HCT116 (cell line): ENCODE data around the gene SERPINB12. TPM values are rescaled to one million over a fixed set of nuclear protein-coding genes. Genes with fewer than 3 reads are reported as not detected.

Experiments used
- ATAC-seq: fragments of 200-7000 bp; cut with Tn5 transposase; 2 replicates; pipeline ENCODE4 v1.9.1; 2020; ENCODE audit warnings: mild to moderate bottlenecking, moderate library complexity
- BruUV-seq: library from RNA; stranded (reverse); fragments of 400-500 nt; replicated peaks from 2 replicates; lab custom pipeline; 2021; lab: Mats Ljungman, UMichigan
- CTCF ChIA-PET: fragments of 300-600 bp; sonication (Branson Sonifier 250); formaldehyde crosslinking; loops from one replicate; lab custom pipeline; 2021; ENCODE audit warnings: antibody characterized with exemption; lab: Charles Lee
- POLR2A ChIA-PET: fragments of 300-600, 350-600 bp; sonication (Branson Sonifier 250); formaldehyde crosslinking; loops from one replicate; lab custom pipeline; 2021; ENCODE audit warnings: antibody characterized with exemption; lab: Charles Lee
- RAD21 ChIA-PET, 2 experiments: fragments of 300-600 bp; sonication (Branson Sonifier 250); formaldehyde crosslinking; loops; one replicate each; lab custom pipeline; 2023; ENCODE audit warnings: low total read pairs in 2 of 2; ENCODE audit not compliant: uncharacterized antibody in 2 of 2, unreplicated experiment in 2 of 2, low non-redundant PET in 1 of 2; lab: Charles Lee
- DNase-seq: peaks from one replicate; pipeline ENCODE4 v3.0.0-alpha.2; 2010; ENCODE audit warnings: low read depth, low spot score
- H2AFZ ChIP-seq: fragments of 200-600 bp; shearing (Covaris generic), sonication (generic); 2 replicates; pipeline ENCODE4 v1.6.1; 2017; ENCODE audit warnings: low read depth, mixed run types, mixed read lengths, antibody characterized with exemption, low read length; ENCODE audit not compliant: poor library complexity, severe bottlenecking
- H3K27ac ChIP-seq: 2 replicates; pipeline ENCODE4 v1.5.1; 2012; ENCODE audit warnings: low read depth, low read length
- H3K27me3 ChIP-seq: fragments of 200-600 bp; sonication (generic); 2 replicates; pipeline ENCODE4 v1.6.1; 2016; ENCODE audit warnings: mixed run types, low read length, mixed read lengths; ENCODE audit not compliant: insufficient read depth
- H3K36me3 ChIP-seq, 2 experiments: fragments of 200-500 bp in 1 of 2; fragments of 200-600 bp in 1 of 2; sonication (Bioruptor generic) in 1 of 2; sonication (generic) in 1 of 2; 2 replicates each; pipeline versions ENCODE4 v1.5.1 to v1.6.1; 2014 to 2016; ENCODE audit warnings: low read length in 2 of 2, inconsistent platforms in 1 of 2, mixed read lengths in 1 of 2, mixed run types in 1 of 2; ENCODE audit not compliant: insufficient read depth in 2 of 2, control insufficient read depth in 1 of 2
- H3K4me1 ChIP-seq, 2 experiments: fragments of 200-600 bp in 1 of 2; sonication (generic) in 1 of 2; 2 replicates each; pipeline versions ENCODE4 v1.5.1 to v1.6.1; 2012 to 2017; ENCODE audit warnings: low read length in 2 of 2, inconsistent platforms in 1 of 2, mild to moderate bottlenecking in 1 of 2, mixed read lengths in 1 of 2, mixed run types in 1 of 2, moderate library complexity in 1 of 2; ENCODE audit not compliant: insufficient read depth in 2 of 2, control insufficient read depth in 1 of 2
- H3K4me2 ChIP-seq: fragments of 200-600 bp; sonication (generic); 2 replicates; pipeline ENCODE4 v1.6.1; 2017; ENCODE audit warnings: mixed run types, low read length, mixed read lengths
- H3K4me3 ChIP-seq, 2 experiments: fragments of 200-600 bp in 1 of 2; sonication (generic) in 1 of 2; replicated peaks in 1 of 2; 2 replicates each; pipeline ENCODE4 v1.5.1; 2011 to 2016; ENCODE audit warnings: low read length in 2 of 2, control low read depth in 1 of 2, low read depth in 1 of 2, mild to moderate bottlenecking in 1 of 2, mixed read lengths in 1 of 2, mixed run types in 1 of 2
- H3K79me2 ChIP-seq: fragments of 200-600 bp; sonication (generic); 2 replicates; pipeline ENCODE4 v1.6.1; 2017; ENCODE audit warnings: mild to moderate bottlenecking, mixed run types, low read length, moderate library complexity, mixed read lengths; ENCODE audit not compliant: insufficient read depth
- H3K9ac ChIP-seq: fragments of 200-600 bp; sonication (generic); 2 replicates; pipeline ENCODE4 v1.6.1; 2016; ENCODE audit warnings: low read length, mixed read lengths
- H3K9me2 ChIP-seq: fragments of 200-600 bp; sonication (generic), shearing (Covaris generic); 2 replicates; pipeline ENCODE4 v1.6.1; 2017; ENCODE audit warnings: mixed run types, mild to moderate bottlenecking, moderate library complexity; ENCODE audit not compliant: insufficient read depth
- H3K9me3 ChIP-seq, 2 experiments: fragments of 200-500 bp in 1 of 2; fragments of 200-600 bp in 1 of 2; sonication (Bioruptor generic) in 1 of 2; sonication (generic) in 1 of 2; 2 replicates each; pipeline ENCODE4 v1.6.1; 2014 to 2017; ENCODE audit warnings: low read length in 2 of 2, mixed read lengths in 2 of 2, inconsistent platforms in 1 of 2, low read depth in 1 of 2, mild to moderate bottlenecking in 1 of 2, mixed run types in 1 of 2, moderate library complexity in 1 of 2; ENCODE audit not compliant: control insufficient read depth in 1 of 2, insufficient read depth in 1 of 2
- H4K20me1 ChIP-seq: fragments of 200-600 bp; sonication (generic), shearing (Covaris generic); 2 replicates; pipeline ENCODE4 v1.6.1; 2017; ENCODE audit warnings: mixed run types, mild to moderate bottlenecking, moderate library complexity; ENCODE audit not compliant: insufficient read depth
- EZH2 ChIP-seq: fragments of 200-600 bp; sonication (generic); IDR thresholded peaks from 2 replicates; pipeline ENCODE4 v1.6.1; 2017; ENCODE audit warnings: antibody characterized with exemption, mixed run types
- FOSL1 ChIP-seq: IDR thresholded peaks from 2 replicates; pipeline ENCODE4 v1.6.1; 2012; ENCODE audit warnings: low read depth
- POLR2AphosphoS5 ChIP-seq: IDR thresholded peaks from 2 replicates; pipeline ENCODE4 v1.6.1; 2011; ENCODE audit warnings: mild to moderate bottlenecking, low read depth, low read length, moderate library complexity
- YY1 ChIP-seq: IDR thresholded peaks from 2 replicates; pipeline ENCODE4 v1.6.1; 2011; ENCODE audit warnings: low read length, low read depth, moderate library complexity, mild to moderate bottlenecking; ENCODE audit not compliant: insufficient replicate concordance; ENCODE audit errors: extremely low read depth
- intact Hi-C: fragments of 100-400 bp; cut with micrococcal nuclease; formaldehyde crosslinking; loops from 2 replicates; pipeline ENCODE4 v1.10.0; 2022
- total RNA-seq: library from RNA; stranded (reverse); gene quantifications from one replicate; pipeline ENCODE4 v1.2.1, GENCODE V29; 2021; ENCODE audit not compliant: unreplicated experiment

Gene SERPINB12
- total RNA-seq, 1 experiment from 2014 or later: not detected

GRCh38 chr18:63603355-63603754 lies 61.2 kb downstream of the SERPINB12 start:
- Histone ChIP-seq H3K4me1 (peaks cover 5 to 25% of the 10 kb centered on the region in 2 experiments; a peak in 3 of 4 replicates), H3K9me3 (no peaks in the 10 kb centered on the region), H3K4me2 (0 out of 2 replicates have a peak overlapping the region, but pooled peaks have one; percentile 18), H3K9me2 (no peaks in the 10 kb centered on the region)
- RAD21 ChIA-PET: no interaction called here
- TF ChIP-seq EZH2: no peak
- TF ChIP-seq, all 23 proteins: peak for 0
- Histone ChIP-seq H3K4me3 (no peak overlapping the region), H2AFZ (no peak overlapping the region), H3K36me3 (no peaks in the 10 kb centered on the region), H4K20me1 (no peaks in the 10 kb centered on the region), H3K27me3 (no peaks in the 10 kb centered on the region), H3K79me2 (no peaks in the 10 kb centered on the region), H3K9ac (no peak overlapping the region), H3K27ac (no peak overlapping the region)
- ChIA-PET POLR2A (no interaction called here), CTCF (no interaction called here)
- intact Hi-C loops: no loop called here
- ATAC-seq (no peak), DNase-seq (no peak)
- BruUV-seq: no TSS peak

- peak overlapping the region; percentile 18 for H3K4me2 ChIP-seq
- no peaks in the 10 kb centered on the region for H3K9me3 ChIP-seq
- H3K9ac ChIP-seq: no peak overlapping the region
- no peaks in the 10 kb centered on the region for H3K9me2 ChIP-seq
- TF ChIP-seq FOSL1 (peak; percentile 24; the same call in 1 of the 2 replicates), YY1 (no peak), POLR2AphosphoS5 (no peak)
- no TSS peak for BruUV-seq
- H3K36me3 ChIP-seq: no peaks in the 10 kb centered on the region
- H3K27me3 ChIP-seq: no peaks in the 10 kb centered on the region
- no peak overlapping the region for H3K27ac ChIP-seq
- no peak overlapping the region for H3K4me3 ChIP-seq
- intact Hi-C loops: no loop called here
- H3K79me2 ChIP-seq: no peaks in the 10 kb centered on the region
- CTCF ChIA-PET: no interaction called here
- no peaks in the 10 kb centered on the region for H4K20me1 ChIP-seq
- peaks cover 5 to 25% of the 10 kb centered on the region in 2 experiments; a peak in 3 of 4 replicates for H3K4me1 ChIP-seq
- POLR2A ChIA-PET: no interaction called here
- peak overlapping the region; percentile 28 for H2AFZ ChIP-seq
- RAD21 ChIA-PET: no interaction called here
- DNase-seq (no peak), ATAC-seq (no peak)
Observed at GRCh38 chr18:63603772-63604171, 61.6 kb downstream of the SERPINB12 start.
